ENCODE data around the gene TNRC6A.

DNA sequence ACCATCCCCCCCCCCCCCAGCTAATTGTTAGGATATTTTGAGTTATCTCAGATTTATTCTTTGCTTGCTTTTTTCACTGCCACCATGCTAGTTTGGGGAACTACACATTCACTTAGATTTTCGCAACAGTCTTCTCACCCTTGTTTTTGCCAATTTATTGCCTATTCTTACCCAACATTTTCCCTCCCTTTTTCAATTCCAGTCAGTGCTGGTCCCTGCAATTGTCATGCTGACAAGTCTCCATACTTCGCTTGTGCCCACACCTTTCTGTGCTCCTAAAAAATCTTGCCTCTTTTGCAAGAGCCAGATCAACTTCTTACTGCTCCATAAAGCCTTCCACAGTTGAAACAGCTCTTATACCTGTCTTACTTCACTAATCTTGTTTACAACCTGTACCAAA lies 16.3 kb downstream of the TNRC6A start:
- TF ChIP-seq ZNF777 (CRISPR knock-in tag; IDR thresholded peaks at IDR 0.05) (no peak), POLR2A (IDR thresholded peaks at IDR 0.05; ENCODE audit: insufficient read depth in 1 of 2, low read depth in 2 of 2, low read length in 2 of 2) (no peak), NR2C2 (CRISPR knock-in tag; IDR thresholded peaks at IDR 0.05; ENCODE audit: borderline replicate concordance) (no peak), EZH2 (conservative IDR thresholded peaks at IDR 0.05; ENCODE audit: low read depth, low read length) (no peak), ZFP41 (CRISPR knock-in tag; IDR thresholded peaks at IDR 0.05; ENCODE audit: borderline replicate concordance) (no peak), ZNF281 (CRISPR knock-in tag; IDR thresholded peaks at IDR 0.05; ENCODE audit: borderline replicate concordance) (no peak), MLX (CRISPR knock-in tag; IDR thresholded peaks at IDR 0.05) (no peak), HMGXB4 (CRISPR knock-in tag; IDR thresholded peaks at IDR 0.05; ENCODE audit: borderline replicate concordance in 1 of 2, low read depth in 1 of 2) (no peak), NAIF1 (CRISPR knock-in tag; IDR thresholded peaks at IDR 0.05; ENCODE audit: borderline replicate concordance) (no peak), ZNF780A (CRISPR knock-in tag; IDR thresholded peaks at IDR 0.05) (no peak)
- TF ChIP-seq, protein P1, sequence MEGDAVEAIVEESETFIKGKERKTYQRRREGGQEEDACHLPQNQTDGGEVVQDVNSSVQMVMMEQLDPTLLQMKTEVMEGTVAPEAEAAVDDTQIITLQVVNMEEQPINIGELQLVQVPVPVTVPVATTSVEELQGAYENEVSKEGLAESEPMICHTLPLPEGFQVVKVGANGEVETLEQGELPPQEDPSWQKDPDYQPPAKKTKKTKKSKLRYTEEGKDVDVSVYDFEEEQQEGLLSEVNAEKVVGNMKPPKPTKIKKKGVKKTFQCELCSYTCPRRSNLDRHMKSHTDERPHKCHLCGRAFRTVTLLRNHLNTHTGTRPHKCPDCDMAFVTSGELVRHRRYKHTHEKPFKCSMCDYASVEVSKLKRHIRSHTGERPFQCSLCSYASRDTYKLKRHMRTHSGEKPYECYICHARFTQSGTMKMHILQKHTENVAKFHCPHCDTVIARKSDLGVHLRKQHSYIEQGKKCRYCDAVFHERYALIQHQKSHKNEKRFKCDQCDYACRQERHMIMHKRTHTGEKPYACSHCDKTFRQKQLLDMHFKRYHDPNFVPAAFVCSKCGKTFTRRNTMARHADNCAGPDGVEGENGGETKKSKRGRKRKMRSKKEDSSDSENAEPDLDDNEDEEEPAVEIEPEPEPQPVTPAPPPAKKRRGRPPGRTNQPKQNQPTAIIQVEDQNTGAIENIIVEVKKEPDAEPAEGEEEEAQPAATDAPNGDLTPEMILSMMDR (CRISPR knock-in tag; IDR thresholded peaks at IDR 0.05) = no peak
- TF ChIP-seq, protein P2, sequence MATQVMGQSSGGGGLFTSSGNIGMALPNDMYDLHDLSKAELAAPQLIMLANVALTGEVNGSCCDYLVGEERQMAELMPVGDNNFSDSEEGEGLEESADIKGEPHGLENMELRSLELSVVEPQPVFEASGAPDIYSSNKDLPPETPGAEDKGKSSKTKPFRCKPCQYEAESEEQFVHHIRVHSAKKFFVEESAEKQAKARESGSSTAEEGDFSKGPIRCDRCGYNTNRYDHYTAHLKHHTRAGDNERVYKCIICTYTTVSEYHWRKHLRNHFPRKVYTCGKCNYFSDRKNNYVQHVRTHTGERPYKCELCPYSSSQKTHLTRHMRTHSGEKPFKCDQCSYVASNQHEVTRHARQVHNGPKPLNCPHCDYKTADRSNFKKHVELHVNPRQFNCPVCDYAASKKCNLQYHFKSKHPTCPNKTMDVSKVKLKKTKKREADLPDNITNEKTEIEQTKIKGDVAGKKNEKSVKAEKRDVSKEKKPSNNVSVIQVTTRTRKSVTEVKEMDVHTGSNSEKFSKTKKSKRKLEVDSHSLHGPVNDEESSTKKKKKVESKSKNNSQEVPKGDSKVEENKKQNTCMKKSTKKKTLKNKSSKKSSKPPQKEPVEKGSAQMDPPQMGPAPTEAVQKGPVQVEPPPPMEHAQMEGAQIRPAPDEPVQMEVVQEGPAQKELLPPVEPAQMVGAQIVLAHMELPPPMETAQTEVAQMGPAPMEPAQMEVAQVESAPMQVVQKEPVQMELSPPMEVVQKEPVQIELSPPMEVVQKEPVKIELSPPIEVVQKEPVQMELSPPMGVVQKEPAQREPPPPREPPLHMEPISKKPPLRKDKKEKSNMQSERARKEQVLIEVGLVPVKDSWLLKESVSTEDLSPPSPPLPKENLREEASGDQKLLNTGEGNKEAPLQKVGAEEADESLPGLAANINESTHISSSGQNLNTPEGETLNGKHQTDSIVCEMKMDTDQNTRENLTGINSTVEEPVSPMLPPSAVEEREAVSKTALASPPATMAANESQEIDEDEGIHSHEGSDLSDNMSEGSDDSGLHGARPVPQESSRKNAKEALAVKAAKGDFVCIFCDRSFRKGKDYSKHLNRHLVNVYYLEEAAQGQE (IDR thresholded peaks at IDR 0.05; ENCODE audit: borderline replicate concordance in 1 of 2, low read depth in 1 of 2, low read length in 2 of 2) = no peak
